HEK293T (cell line): ENCODE data around the gene AKAP8L.

Experiments
- BHLHE40 ChIP-seq: fragments of 450-650 bp; IDR thresholded peaks from 2 replicates; pipeline ENCODE4 v1.6.1; 2016; ENCODE audit warnings: mild to moderate bottlenecking, moderate library complexity, borderline replicate concordance
- CTBP1 ChIP-seq: fragments of 450-650 bp; IDR thresholded peaks from 2 replicates; pipeline ENCODE4 v1.6.1; 2016; ENCODE audit warnings: borderline replicate concordance
- FOXA1 ChIP-seq: fragments of 450-650 bp; IDR thresholded peaks from 2 replicates; pipeline ENCODE4 v1.6.1; 2016; ENCODE audit warnings: mild to moderate bottlenecking
- FOXK2 ChIP-seq: fragments of 450-650 bp; IDR thresholded peaks from 2 replicates; pipeline ENCODE4 v1.6.1; 2016; ENCODE audit warnings: mild to moderate bottlenecking
- L3MBTL2 ChIP-seq: fragments of 450-650 bp; conservative IDR thresholded peaks from 2 replicates; pipeline ENCODE4 v1.6.1; 2016; ENCODE audit warnings: mild to moderate bottlenecking
- NFRKB ChIP-seq: fragments of 450-650 bp; IDR thresholded peaks from 2 replicates; pipeline ENCODE4 v1.6.1; 2016; ENCODE audit warnings: mild to moderate bottlenecking, moderate library complexity
- SUZ12 ChIP-seq: fragments of 450-650 bp; IDR thresholded peaks from 2 replicates; pipeline ENCODE4 v1.6.1; 2016; ENCODE audit warnings: mild to moderate bottlenecking
- ZNF384 ChIP-seq: fragments of 450-650 bp; IDR thresholded peaks from 2 replicates; pipeline ENCODE4 v1.6.1; 2016

GRCh38 chr19:15398501-15399233, 20.1 kb downstream of the AKAP8L start:
- TF ChIP-seq FOXA1 = no peak
- no peak for TF ChIP-seq FOXK2
- no peak for TF ChIP-seq CTBP1
- TF ChIP-seq SUZ12 = no peak
- TF ChIP-seq BHLHE40 = no peak
- no peak for TF ChIP-seq L3MBTL2
- no peak for TF ChIP-seq ZNF384
- no peak for TF ChIP-seq NFRKB
